ENCODE measurements around the gene JOSD1.
A peak's percentile ranks its signal among the peaks of the same experiment; 100 is the strongest.

JOSD1 gene

DNA sequence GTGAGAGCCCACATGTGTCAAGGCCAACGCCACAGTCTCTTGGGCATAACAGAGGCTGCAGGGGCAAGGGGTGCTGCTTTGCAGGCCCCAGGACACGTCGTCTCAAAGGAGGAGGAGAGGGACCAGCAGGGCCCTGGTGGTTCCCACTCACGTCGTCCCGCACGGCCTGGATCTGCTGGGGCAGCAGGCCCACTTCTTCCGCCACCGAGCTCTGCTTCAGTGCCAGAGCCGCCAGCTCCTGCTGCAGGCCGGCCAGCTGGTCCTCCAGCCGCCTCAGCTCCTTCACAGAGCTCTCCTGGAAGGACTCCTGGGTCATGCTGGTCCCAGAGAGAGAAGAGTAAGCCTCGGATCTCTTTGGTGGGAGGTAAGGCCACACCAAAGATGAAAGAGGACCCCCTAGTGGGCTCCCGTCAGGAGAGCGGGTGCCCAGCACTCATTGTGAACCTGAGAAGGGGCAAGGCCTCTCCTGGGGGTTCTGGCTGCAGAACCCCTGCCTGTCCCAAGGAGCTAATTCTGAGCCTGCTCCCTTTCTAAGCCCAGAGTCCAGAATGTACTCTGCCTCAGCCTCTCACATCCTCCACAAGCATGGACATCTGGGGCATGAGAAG lies 39.5 kb upstream of the JOSD1 start:
- no peak overlapping the region for H3K4me3 ChIP-seq (ENCODE audit: low read depth in 1 of 2, low read length in 2 of 2)
- H3K9me3 ChIP-seq (ENCODE audit: control insufficient read depth in 1 of 2, low read length in 2 of 2) = no peaks in the 10 kb centered on the region
- no peaks in the 10 kb centered on the region for H3K27me3 ChIP-seq (ENCODE audit: control insufficient read depth in 1 of 2, insufficient read depth in 2 of 2, low read length in 2 of 2)
- no peak overlapping the region for H3K9ac ChIP-seq (ENCODE audit: low read depth in 1 of 2, low read length in 2 of 2)
- peaks cover 65 to 100% of the 10 kb centered on the region in 2 donors for H3K36me3 ChIP-seq (ENCODE audit: control insufficient read depth in 1 of 2, insufficient read depth in 2 of 2, low read length in 2 of 2)
- no peak overlapping the region for H3K27ac ChIP-seq (ENCODE audit: low read depth, low read length)
- no peaks in the 10 kb centered on the region for H3K4me1 ChIP-seq (ENCODE audit: control insufficient read depth in 1 of 2, insufficient read depth in 2 of 2, low read length in 2 of 2)

DNA sequence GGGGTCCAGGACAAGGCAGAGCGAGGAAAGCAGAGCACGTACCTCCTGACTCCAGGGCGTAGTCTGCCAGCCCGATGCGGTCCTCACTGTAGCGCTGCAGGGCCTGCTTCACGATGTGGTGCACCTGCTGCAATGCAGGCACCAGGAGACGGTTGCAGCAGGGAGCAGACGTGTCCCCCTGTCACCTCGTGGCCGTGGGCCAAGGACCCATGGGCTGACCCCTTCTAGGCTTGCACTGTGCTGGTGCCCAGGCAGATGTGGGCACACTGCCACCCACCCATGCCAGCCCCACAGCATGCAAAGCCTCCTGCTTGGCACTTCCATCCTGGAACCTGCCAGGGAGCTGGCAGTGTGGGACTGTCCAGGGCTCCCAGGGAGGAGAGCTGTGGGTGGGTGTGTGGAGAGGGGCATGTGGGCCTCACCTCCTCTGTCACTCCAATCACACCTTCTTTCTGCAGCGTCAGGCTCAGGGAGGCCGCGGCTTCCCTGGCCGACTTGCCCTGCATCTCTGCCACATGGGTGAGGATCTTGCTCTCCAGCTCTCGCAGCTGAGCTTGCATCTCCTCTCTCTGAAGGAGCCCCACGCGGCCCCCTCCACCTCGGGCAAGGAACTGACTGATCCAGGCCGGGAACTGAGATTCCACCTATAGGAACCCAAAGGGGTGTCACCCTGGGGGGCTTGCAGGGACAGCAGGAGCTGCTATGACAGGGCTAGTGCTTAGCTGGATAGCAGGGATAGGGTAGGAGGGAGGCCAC lies 38.7 kb upstream of the JOSD1 start:
- Histone ChIP-seq H3K9ac (ENCODE audit: low read depth in 1 of 2, low read length in 2 of 2) (no peak overlapping the region), H3K9me3 (ENCODE audit: control insufficient read depth in 1 of 2, low read length in 2 of 2) (no peaks in the 10 kb centered on the region), H3K27ac (ENCODE audit: low read depth, low read length) (no peak overlapping the region), H3K27me3 (ENCODE audit: control insufficient read depth in 1 of 2, insufficient read depth in 2 of 2, low read length in 2 of 2) (no peaks in the 10 kb centered on the region), H3K36me3 (ENCODE audit: control insufficient read depth in 1 of 2, insufficient read depth in 2 of 2, low read length in 2 of 2) (peaks cover 59 to 99% of the 10 kb centered on the region in 2 donors), H3K4me1 (ENCODE audit: control insufficient read depth in 1 of 2, insufficient read depth in 2 of 2, low read length in 2 of 2) (peaks cover 2 to 3% of the 10 kb centered on the region in 2 donors), H3K4me3 (ENCODE audit: low read depth in 1 of 2, low read length in 2 of 2) (no peak overlapping the region)

DNA sequence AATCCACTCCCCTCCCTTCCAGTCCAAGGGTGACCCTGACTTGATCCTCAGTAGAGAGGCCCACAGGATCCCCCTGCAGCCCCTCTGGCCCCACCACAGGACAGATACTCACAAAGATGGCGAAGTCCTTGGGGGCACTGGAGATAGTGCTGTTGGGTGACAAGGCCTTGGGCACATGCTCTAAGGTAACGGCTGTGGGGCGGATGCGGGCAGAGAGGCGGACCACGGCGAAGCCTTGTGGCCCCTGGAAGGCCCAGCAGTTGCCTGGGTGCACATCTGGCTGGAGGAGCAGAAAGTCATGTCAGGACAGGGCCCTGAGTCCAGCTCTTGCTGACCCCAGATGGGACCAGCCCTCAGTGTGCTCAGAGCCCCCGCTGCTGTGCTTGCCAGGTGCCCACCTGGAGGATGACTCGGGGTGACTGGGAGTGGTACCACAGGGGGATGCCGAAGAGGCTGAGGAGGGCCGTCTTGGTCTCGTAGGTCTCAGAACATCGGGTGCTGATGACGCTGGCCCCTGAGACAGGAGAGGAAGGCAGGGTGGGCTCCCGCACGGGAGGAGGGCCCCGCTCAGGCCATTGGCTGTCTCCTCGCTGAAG lies 37.8 kb upstream of the JOSD1 start:
- Histone ChIP-seq H3K27me3 (ENCODE audit: control insufficient read depth in 1 of 2, insufficient read depth in 2 of 2, low read length in 2 of 2) (no peaks in the 10 kb centered on the region), H3K36me3 (ENCODE audit: control insufficient read depth in 1 of 2, insufficient read depth in 2 of 2, low read length in 2 of 2) (peaks cover 59 to 97% of the 10 kb centered on the region in 2 donors), H3K4me3 (ENCODE audit: low read depth in 1 of 2, low read length in 2 of 2) (no peak overlapping the region), H3K9me3 (ENCODE audit: control insufficient read depth in 1 of 2, low read length in 2 of 2) (no peaks in the 10 kb centered on the region), H3K4me1 (ENCODE audit: control insufficient read depth in 1 of 2, insufficient read depth in 2 of 2, low read length in 2 of 2) (peaks cover 11 to 13% of the 10 kb centered on the region in 2 donors), H3K9ac (ENCODE audit: low read depth in 1 of 2, low read length in 2 of 2) (no peak overlapping the region), H3K27ac (ENCODE audit: low read depth, low read length) (no peak overlapping the region)

DNA sequence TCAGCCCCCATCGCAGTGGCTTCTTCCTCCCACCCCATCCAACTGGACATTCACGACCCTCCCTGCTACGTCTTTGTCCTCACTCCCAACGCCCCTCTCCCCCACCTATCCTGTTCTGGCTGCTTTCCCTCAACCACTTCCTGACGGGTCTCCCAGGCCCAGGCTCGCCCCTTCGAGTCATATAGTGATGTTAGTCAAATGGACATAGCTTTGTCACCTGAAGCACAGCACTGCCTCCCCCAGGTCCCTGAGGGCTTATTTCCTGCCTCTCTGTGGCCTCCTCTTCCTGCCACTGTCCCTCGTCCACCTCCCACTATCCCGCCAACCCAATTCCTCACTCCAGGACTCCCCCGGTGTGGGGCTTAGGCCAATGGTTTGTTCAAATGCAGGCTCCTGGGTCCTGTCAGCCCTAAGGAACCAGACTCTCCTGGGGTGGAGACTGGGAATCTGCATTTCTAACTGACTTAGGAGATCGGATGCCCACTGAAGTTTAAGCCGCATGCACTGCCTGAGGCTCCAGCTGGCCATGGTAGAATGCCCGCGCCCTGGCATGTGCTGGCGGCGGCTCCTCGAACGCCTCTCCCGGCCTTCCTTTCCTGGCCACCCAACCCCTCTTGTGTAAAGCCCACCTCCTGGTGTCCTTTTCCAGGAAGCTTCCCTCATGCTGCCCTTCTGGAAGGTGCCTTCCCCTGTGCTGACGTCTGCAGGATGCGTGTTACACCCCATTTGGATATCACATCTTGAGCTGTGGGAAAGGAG lies 36.7 kb upstream of the JOSD1 start:
- Histone ChIP-seq H3K27ac (ENCODE audit: low read depth, low read length) (no peak overlapping the region), H3K4me1 (ENCODE audit: control insufficient read depth in 1 of 2, insufficient read depth in 2 of 2, low read length in 2 of 2) (peaks cover 19 to 20% of the 10 kb centered on the region in 2 donors), H3K27me3 (ENCODE audit: control insufficient read depth in 1 of 2, insufficient read depth in 2 of 2, low read length in 2 of 2) (no peaks in the 10 kb centered on the region), H3K9ac (ENCODE audit: low read depth in 1 of 2, low read length in 2 of 2) (no peak overlapping the region), H3K9me3 (ENCODE audit: control insufficient read depth in 1 of 2, low read length in 2 of 2) (no peaks in the 10 kb centered on the region), H3K36me3 (ENCODE audit: control insufficient read depth in 1 of 2, insufficient read depth in 2 of 2, low read length in 2 of 2) (peaks cover 59 to 89% of the 10 kb centered on the region in 2 donors), H3K4me3 (ENCODE audit: low read depth in 1 of 2, low read length in 2 of 2) (no peak overlapping the region)

DNA sequence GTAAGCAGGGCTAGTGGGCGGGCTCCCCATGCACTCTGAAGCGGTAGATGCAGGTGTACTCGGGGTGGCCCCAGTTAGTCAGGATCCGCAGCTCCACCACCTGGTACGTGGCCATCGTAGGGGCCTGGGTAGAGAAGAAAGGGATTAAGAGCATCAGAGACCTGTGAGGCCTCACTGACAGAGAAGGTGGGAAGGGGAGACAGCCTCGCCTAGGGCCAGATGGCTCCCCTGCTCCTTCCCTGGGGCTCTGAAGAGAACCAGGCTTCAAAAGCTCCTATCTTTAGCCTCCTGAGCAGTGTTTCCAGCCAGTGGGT lies 35.5 kb upstream of the JOSD1 start:
- no peak overlapping the region for H3K4me3 ChIP-seq (ENCODE audit: low read depth in 1 of 2, low read length in 2 of 2)
- H3K4me1 ChIP-seq (ENCODE audit: control insufficient read depth in 1 of 2, insufficient read depth in 2 of 2, low read length in 2 of 2) = peaks cover 19 to 20% of the 10 kb centered on the region in 2 donors
- no peak overlapping the region for H3K9ac ChIP-seq (ENCODE audit: low read depth in 1 of 2, low read length in 2 of 2)
- no peaks in the 10 kb centered on the region for H3K27me3 ChIP-seq (ENCODE audit: control insufficient read depth in 1 of 2, insufficient read depth in 2 of 2, low read length in 2 of 2)
- no peak overlapping the region for H3K27ac ChIP-seq (ENCODE audit: low read depth, low read length)
- H3K36me3 ChIP-seq (ENCODE audit: control insufficient read depth in 1 of 2, insufficient read depth in 2 of 2, low read length in 2 of 2) = peaks cover 58 to 89% of the 10 kb centered on the region in 2 donors
- no peaks in the 10 kb centered on the region for H3K9me3 ChIP-seq (ENCODE audit: control insufficient read depth in 1 of 2, low read length in 2 of 2)

DNA sequence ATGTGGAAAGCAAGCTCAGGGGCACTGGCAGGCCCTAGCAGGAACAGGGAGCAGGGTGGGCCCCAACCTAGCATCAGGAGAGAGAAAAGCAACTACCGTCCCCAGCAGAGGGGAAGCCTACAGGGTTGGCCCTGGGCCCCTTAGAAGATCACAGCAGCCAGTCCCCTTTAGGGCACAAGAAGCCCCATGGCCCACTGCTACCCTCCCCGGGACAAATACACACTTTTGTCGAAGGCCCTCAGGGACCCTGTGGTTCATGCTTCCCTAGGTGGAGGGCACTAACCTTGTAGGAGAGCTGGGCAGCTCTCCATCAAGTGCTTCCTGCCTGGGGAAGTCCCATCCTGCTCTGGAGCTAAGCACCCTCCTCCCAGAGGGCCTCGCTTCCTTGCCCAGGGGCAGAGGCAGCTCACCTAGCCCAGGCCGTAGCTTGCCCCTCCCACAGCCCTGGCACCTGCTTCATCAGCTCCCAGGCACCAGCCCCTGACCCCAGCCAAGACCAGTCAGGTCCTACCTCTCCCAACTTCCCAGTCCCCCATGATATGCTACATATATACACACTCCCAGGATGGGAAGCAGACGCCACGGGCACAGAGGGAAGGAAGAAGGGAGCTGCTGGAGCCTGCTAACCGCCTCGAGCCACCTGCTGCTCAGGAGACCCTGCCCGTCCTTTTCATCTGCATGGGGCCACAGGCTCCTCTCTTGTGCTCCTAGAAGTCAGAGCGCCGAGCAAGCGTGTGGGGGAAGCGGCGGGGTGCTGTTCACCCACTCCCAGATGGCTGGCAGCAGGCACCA lies 34.9 kb upstream of the JOSD1 start:
- no peak overlapping the region for H3K9ac ChIP-seq (ENCODE audit: low read depth in 1 of 2, low read length in 2 of 2)
- peaks cover 19 to 20% of the 10 kb centered on the region in 2 donors for H3K4me1 ChIP-seq (ENCODE audit: control insufficient read depth in 1 of 2, insufficient read depth in 2 of 2, low read length in 2 of 2)

DNA sequence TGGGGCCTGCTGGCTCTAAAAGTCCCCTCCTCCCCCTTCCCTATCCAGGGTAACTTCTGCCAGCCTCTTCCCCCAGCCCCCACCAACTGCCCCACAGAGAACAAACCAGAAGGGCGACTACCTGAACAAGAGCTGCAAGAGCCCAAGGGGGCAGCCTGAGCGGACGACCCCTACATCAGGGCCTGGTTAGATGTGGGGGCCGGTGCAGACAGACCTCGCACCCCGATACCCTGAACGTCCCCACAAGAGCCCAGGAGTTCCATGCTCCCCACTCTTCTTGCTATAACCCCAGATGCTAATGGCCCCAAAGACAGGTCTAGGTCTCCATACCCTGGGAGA lies 34.4 kb upstream of the JOSD1 start:
- Histone ChIP-seq H3K27ac (ENCODE audit: low read depth, low read length) (no peak overlapping the region), H3K9ac (ENCODE audit: low read depth in 1 of 2, low read length in 2 of 2) (no peak overlapping the region), H3K9me3 (ENCODE audit: control insufficient read depth in 1 of 2, low read length in 2 of 2) (no peaks in the 10 kb centered on the region), H3K27me3 (ENCODE audit: control insufficient read depth in 1 of 2, insufficient read depth in 2 of 2, low read length in 2 of 2) (no peaks in the 10 kb centered on the region), H3K36me3 (ENCODE audit: control insufficient read depth in 1 of 2, insufficient read depth in 2 of 2, low read length in 2 of 2) (peaks cover 57 to 89% of the 10 kb centered on the region in 2 donors), H3K4me3 (ENCODE audit: low read depth in 1 of 2, low read length in 2 of 2) (no peak overlapping the region), H3K4me1 (ENCODE audit: control insufficient read depth in 1 of 2, insufficient read depth in 2 of 2, low read length in 2 of 2) (peaks cover 19 to 20% of the 10 kb centered on the region in 2 donors)

More for the DNA sequence above, 34.9 kb upstream of the JOSD1 start:
- no peaks in the 10 kb centered on the region for H3K9me3 ChIP-seq (ENCODE audit: control insufficient read depth in 1 of 2, low read length in 2 of 2)
- H3K36me3 ChIP-seq (ENCODE audit: control insufficient read depth in 1 of 2, insufficient read depth in 2 of 2, low read length in 2 of 2) = peaks cover 57 to 89% of the 10 kb centered on the region in 2 donors
- no peak overlapping the region for H3K4me3 ChIP-seq (ENCODE audit: low read depth in 1 of 2, low read length in 2 of 2)
- no peaks in the 10 kb centered on the region for H3K27me3 ChIP-seq (ENCODE audit: control insufficient read depth in 1 of 2, insufficient read depth in 2 of 2, low read length in 2 of 2)
- no peak overlapping the region for H3K27ac ChIP-seq (ENCODE audit: low read depth, low read length)

DNA sequence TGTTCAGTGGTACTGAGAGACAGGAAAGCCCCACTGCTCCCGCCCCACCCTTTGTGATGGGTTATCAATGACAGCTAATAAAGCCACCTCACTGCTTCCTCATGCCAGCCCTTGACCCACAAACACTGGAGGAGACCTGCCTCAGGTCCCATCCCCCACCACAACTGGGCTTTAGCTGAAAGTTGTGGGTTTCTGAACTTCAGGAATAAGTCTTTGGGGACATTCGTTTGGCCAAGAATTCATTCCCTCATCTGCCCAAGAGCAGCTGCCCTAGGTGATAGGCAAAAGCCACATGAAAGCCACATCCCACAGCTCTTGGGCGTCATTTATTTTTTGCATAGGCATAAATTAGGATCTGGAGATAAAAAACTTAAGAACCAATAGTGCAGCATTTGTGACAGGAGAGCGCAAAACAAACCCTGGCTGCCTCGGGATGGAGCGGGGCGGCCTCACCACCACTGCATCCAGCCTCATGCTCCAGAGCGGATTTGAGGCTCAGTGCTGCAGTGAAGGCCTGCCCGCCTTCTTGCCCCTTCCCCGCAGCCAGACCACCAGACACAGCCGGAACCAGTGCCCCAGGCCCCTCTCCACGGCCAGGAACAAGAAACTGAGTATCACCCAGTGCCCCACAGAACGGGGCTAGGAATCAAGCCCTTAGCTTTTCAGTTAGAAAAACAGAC lies 33.8 kb upstream of the JOSD1 start:
- H3K9me3 ChIP-seq (ENCODE audit: control insufficient read depth in 1 of 2, low read length in 2 of 2) = no peaks in the 10 kb centered on the region
- H3K9ac ChIP-seq (ENCODE audit: low read depth in 1 of 2, low read length in 2 of 2) = peak overlapping the region in 1 of 2 donors; percentile 6
- no peak overlapping the region for H3K4me3 ChIP-seq (ENCODE audit: low read depth in 1 of 2, low read length in 2 of 2)
- H3K36me3 ChIP-seq (ENCODE audit: control insufficient read depth in 1 of 2, insufficient read depth in 2 of 2, low read length in 2 of 2) = peaks cover 57 to 89% of the 10 kb centered on the region in 2 donors
- H3K4me1 ChIP-seq (ENCODE audit: control insufficient read depth in 1 of 2, insufficient read depth in 2 of 2, low read length in 2 of 2) = peaks cover 19 to 20% of the 10 kb centered on the region in 2 donors
- peak overlapping the region; percentile 23 for H3K27ac ChIP-seq (ENCODE audit: low read depth, low read length)
- no peaks in the 10 kb centered on the region for H3K27me3 ChIP-seq (ENCODE audit: control insufficient read depth in 1 of 2, insufficient read depth in 2 of 2, low read length in 2 of 2)

DNA sequence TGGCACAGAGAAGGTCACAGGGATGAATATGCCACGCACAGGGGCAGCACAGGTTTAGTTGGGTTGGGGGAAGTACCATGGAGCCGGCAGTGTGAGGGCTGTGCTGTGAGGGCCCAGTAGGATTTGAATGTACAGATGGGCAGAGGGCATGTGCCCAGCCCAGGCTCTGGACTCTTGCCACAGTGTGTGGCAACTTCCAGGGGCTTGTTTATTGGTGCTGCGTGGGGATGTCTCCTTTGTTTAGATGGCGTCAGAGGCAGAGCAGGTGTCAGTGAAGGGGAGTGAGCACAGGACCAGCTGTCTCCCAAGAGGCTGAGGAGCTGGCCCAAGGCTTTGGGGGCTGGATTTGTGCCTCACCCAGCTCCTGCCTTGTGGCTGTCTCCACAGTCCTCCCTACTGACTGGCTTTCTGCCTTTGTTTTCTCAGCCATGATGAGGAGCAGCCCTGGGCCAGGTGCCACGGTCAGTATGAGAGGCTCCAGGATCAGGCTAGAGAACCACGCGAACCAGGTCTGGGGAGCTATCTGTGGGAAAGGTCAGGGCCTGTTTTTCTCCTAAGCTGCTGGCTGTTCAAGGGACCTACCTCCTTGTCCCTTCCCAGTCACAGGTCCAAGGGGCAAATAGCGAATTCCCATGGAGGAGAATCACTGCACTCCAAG lies 33.1 kb upstream of the JOSD1 start:
- H3K9ac ChIP-seq (ENCODE audit: low read depth in 1 of 2, low read length in 2 of 2) = peak overlapping the region in 1 of 2 donors; percentile 20
- peaks cover 19 to 20% of the 10 kb centered on the region in 2 donors for H3K4me1 ChIP-seq (ENCODE audit: control insufficient read depth in 1 of 2, insufficient read depth in 2 of 2, low read length in 2 of 2)
- peaks cover 55 to 89% of the 10 kb centered on the region in 2 donors for H3K36me3 ChIP-seq (ENCODE audit: control insufficient read depth in 1 of 2, insufficient read depth in 2 of 2, low read length in 2 of 2)
- no peaks in the 10 kb centered on the region for H3K9me3 ChIP-seq (ENCODE audit: control insufficient read depth in 1 of 2, low read length in 2 of 2)
- H3K27me3 ChIP-seq (ENCODE audit: control insufficient read depth in 1 of 2, insufficient read depth in 2 of 2, low read length in 2 of 2) = no peaks in the 10 kb centered on the region
- peak overlapping the region; percentile 23 for H3K27ac ChIP-seq (ENCODE audit: low read depth, low read length)
- no peak overlapping the region for H3K4me3 ChIP-seq (ENCODE audit: low read depth in 1 of 2, low read length in 2 of 2)
